Stimulated activated CD4-positive, alpha-beta T cell treated with anti-CD3 and anti-CD28 coated beads, TNF-alpha, amount 100 ng/mL, for 48 hours (primary cell): ENCODE results near the gene MRPL43.

Experiments
- DNase-seq, 3 donors: peaks; one replicate each; pipeline ENCODE4 v3.0.0-alpha.2; 2020; ENCODE audit warnings: low read depth in 3 of 3

The MRPL43 gene

DNA sequence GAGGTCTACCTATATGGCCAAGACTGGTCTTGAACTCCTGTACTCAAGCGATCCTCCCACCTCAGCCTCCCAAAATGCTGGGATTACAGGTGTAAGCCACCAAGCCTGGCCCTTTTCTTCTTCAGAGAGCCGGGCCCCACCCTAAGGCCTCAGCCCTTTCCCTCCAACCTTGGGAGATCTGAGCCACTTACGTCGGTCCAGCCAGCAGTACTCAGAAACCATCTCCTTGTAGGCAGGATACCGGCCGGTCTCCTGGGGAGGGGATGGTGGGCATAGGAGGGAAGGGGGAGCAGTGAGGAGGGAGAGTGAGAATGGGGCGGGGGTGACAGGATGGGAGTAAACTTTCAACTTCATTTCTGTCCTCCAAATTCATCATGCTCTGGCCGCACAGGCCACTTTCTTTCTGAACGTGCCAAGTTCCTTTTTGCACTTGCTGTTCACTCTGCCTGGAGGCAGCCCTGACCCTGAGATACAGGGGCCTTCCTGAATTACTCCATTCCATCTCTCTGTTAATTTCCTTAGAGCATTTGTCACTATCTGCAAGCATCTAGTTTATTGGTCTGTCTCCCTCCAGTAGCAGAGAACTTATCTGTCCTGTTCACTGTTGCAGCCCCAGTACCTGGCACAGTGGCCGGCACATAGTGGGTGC, 33.3 kb upstream of the MRPL43 start:
- no peak for DNase-seq

DNA sequence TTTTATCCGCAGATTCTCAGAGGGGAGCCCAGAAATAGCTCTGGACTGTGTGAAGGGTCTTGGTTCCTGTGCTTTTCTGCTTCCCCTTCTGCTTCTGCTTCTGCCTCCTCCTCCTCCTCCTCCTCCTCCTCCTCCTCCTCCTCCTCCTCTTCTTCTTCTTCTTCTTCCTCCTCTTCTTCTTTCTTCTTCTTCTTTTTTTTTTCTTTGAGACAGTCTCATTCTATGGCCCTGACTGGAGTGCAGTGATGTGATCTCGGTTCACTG, 32.1 kb upstream of the MRPL43 start:
- DNase-seq, result no peak

DNA sequence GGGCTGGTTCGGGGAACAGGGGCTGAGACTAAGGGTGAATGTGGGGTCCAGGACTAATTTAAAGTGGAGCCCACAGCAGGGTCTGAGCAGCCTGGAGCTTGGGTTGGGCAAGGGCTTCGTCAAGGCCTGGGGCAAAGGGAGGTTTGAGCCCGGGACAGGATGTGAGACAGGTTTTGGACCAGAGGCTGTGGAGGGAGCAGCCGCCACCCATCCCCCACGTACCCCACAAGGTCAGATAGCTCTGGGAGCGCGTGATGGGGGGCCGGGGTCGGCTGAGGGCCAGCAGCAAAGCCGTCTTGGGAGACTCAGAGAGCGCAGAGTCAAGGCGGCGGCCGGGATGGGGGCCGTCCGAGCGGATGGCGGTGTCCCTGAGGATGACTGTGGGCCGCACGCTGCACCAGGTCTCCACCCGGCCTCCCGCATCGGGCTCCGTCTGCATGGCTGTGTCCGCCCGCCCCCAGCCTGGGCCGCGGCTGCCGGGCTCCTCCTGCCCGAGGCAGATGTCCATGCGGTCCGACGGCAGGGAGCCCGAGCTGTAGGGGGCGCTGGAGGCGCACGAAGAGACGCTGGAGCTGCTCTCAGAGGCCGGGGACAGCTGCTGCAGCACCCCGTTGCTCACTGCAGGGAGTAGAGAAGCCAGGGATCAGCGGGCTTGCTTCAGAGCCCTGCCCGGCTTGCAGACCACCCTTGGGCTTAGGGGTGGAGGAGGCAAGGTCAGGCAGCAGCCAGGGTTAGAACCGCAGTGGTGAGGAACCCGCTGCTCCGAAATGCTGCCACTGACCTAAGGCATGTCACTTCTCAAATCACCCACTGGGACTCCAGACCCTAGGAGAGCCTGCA, 31.5 kb upstream of the MRPL43 start:
- DNase-seq, result peak in 2 of 3 donors; percentile 74 to 84

DNA sequence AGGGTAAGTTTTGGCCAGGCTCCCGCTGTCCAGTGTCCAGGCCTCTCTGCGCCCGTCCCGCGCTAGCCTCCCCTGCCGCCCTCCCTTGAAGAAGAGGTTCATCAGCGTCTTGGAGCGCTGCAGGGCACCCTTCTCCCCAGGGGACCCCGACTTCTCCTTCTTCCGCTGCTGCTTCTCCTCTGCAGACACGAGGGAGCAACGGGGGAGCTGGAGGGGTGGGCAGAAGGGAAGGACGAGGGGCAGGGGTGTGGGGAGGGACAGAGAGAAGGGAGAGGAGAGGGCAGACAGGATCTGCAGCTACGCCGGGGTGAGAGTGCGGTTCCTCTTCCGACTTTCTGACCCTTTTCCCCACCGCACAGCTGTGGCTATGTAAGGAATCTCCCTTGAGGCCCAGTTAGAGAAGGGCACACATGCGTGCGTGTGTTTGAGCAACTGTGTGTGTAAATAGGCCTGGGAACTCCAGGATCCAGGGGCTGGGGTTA, 30.9 kb upstream of the MRPL43 start:
- DNase-seq, result no peak

DNA sequence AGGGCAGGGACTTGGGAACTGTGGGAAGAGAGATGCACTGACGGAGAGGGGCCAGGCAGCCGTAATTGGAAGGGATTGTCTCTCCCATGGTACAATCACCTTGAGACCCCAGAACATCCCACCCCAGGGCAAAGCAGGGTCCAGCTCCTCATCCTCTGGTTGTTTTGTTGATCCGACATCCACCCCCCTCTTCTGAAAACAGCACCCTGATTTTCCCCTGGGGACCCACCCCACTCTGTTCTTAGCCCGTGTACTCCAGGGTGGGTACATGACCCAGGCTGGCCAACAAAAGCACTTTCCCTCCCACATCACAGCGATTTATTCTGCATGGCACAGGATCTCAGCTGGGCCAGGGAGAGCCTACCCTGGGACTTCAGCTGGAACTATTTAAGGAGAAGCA, 29.5 kb upstream of the MRPL43 start:
- no peak for DNase-seq

DNA sequence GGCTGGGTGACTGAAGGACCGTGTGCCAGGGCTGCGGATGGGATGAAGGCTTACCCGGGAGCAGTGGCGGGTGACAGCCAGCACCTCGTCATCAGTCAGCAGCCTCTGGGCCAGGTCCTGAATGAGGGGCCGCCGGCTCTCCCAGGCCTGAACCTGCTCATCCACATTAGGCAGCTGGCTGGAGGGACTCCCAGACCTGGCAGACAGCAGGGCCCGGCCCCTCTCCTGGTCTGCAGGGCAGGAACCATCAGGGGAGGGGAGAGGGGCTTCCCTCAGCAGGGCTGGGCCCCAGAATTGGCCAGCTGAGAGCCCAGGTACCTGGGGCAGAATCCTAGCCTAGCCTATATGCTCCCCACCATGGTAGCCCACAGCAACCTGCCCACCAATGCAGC, 28.3 kb upstream of the MRPL43 start:
- DNase-seq, result no peak

DNA sequence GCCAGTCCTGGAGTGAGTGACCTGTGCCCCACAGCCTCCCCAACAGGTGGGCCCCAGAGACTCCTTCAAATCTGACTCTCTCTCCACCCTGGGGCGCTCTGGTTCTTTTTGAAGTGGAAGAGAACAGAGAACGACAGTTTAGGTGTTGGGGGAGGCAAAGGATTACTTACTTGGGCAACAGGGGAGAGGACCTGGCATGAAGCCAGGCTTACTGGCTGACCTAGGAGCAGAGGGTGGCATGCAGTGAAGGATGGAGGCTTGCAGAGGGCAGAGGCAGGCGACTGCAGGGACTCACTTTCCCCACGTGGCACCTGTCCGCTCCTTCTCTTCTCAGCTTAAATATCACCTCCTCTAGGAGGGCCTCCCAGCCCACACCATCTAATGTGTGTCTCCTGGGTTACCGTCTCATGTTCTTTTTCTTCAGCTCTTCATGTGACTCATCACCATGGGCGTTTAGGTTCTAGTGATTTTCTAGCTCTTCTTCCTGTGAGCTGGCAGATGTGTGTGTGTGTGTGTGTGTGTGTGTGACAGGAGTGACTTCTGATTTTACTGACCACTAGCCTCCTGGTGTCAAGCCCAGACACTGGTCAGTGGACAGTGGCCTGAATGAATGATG, 27.8 kb upstream of the MRPL43 start:
- no peak for DNase-seq

DNA sequence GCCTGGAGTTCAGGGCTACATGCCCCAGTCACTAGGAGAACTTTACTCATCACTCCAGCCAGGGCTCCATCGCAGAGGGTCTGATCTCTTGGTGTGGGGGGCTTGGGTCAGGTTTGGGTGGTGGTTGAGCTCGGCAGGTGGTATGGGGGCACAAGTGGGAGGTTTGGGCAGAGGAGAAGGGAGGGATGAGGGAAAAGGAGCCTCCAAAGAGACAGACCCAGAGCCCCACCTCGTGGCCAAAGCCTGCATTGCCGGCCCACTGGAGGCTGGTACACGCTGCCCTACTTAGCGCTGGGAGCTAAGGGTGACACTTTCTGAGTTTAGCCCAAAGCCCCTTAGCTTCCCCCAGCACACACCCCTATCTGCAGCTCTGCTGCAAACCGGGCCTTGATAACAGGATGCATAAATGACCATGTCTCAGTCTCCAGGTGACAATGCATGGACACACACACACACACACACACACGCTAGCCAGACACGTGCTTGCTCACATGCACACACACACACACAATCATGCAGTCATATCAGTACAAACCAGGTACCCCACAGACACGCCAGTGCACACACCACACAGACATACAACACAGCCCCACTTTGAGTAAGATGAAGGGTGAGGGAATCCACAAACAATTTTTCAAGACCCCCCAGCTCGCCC, 27.1 kb upstream of the MRPL43 start:
- peak in 2 of 3 donors; percentile 53 to 74 for DNase-seq

DNA sequence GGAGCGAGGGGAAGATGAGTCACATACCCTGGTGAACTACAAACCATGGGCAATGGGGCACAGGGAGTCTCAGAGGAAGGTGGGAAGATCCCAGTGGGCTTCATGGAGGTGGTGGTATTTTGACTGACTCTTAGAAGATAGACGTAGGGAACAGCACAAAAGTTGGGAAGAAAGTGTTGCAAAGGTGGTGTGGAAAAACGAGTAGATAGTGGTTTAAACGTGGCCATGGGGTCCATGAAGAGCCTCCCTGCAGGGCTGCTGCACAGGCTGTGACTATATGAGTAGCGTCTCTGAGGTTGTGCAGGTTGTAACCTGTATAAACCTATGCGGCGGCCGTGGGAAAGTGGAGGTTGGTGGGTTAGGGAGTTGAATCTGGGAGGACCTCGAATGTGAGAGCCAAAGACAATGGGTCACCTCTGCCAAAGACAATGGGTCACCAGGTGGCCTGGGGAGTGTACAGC, 26.1 kb upstream of the MRPL43 start:
- DNase-seq, result no peak

DNA sequence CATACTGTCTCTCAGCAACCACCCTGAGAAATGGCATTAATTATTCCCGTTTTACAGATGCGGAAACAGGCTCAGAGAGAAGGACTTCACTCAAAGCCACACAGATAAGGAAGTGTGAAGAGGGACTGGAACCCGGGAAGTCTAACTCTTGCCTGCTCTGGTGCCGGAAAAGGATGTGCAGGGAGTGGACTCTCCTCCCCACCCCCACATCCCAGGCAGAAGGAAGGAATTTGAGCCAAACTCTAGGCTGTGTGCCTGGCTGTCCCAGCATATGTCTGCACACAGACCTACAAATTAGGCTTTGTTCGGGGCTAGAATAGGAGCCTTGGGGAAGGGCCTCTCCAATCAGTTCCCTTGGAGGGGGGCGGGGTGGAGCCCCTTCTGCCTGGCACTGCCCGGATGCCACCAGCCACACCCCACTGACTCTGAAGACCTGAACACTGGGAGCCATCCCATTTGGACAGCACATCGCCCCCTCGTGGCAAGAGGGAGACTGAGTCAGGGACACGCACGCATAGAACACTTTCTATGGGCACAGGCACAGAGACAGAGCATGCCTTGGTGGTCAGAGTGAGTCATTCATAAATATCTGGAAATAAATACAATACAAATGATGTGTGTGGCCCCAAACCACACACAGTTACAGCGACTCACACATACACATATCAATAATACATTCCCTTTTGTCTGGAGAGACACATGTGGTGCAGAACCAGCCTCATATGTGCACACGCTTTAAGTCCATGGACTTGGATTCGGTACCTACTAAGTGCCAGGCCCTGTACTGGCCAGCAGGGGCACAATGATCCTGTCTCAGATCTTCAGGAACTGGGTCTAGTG, 25.4 kb upstream of the MRPL43 start:
- DNase-seq, result peak in 2 of 3 donors; percentile 62 to 75

DNA sequence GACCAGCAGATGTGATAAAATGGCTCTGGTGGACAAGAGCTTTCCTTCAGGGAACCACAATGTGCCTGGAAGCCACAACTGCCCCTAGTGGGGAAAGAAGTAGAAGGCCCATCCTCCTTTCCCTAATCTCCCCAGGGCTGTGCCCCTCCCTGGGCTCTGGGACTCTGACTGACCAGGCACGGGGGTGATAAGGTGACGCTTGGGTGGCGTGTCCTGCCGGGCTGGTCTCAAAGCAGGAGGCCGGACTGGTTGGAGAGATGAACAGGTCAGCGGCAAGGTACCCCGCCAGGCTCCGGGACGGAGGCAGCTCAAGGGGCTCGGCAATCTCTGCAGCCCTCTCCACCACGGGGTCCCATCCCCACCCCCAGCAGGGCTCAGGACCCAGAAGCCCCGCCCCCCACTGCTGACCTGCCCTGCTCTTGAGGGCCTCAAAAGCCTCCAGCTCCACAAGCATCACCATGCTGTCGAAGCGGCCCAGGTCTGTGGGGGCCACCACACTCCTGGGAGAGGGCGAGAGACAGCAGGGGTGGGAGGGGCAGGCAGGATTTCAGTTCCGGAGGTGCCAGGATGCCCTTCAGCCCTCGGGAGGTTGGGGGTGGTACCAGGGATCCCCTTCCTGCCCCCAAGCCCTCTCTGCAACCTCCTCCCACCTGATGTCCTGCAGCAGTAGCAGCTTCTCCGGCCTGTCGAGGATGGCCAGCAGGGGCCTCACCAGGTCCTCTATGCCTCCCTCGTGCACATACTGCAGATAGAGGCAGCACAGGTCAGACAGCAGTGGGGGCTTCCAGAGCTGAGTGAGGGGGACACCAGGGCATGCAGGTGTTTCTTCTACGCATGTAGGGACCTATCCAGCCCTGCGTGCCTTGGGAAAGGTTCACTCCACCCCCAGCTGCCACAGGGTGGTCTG, 24.5 kb upstream of the MRPL43 start:
- DNase-seq, result no peak

DNA sequence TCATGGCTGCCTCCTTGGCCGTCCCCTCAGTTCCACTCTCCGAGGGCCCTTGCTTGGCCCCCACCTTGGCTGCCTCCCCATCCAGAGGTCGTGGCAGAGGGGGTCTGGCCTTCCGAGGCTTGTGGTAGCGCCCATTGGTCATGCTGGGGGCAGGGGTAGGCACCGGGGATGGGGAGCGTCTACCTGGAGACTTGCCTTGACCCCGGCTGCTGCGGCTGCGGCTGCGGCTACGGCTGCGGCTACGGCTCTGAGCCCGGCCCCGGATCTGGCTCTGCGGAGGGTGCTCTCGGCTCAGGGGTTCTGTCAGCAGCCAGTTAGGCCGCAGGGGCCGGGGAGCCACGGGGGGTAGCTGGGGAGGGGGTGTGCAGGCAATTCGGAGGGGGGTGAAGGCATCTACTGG, 23.0 kb upstream of the MRPL43 start:
- no peak for DNase-seq

DNA sequence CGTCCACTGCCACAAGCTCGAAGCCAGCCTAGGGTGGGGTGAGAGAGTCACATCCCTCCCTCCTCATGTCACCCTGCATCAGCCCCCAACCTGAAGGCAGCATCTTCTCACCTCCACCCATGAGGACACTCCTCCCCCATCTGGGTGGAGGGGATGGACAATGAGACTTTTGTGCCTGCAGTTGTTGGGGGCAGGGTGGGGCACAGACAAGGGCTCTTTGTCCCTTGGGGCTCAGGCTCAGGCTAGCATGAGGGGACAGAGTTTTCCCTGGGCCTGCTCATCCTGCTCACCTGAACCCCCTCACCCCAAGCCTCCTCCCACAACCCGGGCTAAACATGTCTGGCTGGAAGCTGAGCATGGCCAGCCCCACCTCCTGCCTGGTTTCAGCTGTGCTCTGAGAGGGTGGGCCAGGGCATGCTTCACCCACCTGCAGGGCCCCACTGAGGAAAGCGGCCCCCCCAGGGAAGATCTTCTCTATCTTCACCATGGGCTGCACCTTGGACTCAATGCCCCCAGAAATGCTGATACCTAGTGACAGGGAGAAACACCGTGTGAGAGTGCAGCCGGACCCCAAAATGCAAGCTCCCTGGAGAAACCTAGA, 21.6 kb upstream of the MRPL43 start:
- DNase-seq, result no peak

DNA sequence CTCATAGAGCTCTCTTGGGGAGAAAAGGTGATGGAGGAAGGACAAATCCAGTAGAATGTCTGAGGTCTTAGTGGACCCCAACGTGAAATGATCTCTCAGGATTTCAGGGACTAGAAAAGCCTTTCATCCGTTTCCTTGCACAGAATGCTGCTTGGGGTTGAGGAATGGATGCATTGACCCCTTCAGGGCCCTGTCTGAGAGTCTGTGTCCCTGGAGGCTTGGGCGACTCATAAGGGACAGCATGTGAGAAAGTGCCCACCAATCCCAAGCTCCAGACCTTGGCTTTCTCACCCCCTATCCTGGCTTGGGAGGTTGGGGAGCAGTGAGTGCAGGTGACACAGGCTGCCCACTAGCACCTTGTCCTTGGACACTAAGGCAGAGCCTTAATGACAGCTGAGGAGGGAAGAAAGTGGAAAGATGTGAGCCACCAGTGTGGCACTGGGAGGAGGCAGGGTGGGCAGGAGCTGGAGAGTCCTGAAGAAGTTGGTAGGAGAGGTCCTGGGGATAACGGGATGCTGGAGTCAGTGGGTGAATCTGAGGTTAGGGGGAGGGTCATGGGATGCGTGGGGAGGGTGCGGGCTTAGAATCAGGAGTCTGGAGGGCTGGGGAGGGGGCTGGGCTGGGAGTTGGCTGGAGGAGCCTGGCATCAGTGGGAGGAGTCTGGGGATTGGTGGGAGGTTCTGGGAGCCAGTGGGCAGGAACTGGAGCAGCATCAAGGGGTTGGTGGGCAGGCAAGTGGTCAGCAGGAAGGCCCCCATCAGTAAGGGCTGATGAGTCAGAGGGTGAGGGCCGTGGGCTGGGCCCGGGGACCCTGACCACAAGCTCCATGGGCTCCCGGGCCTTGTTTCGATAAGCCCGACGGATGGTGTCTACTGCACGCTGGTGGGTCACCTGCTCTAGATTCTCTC, 20.9 kb upstream of the MRPL43 start:
- no peak for DNase-seq

DNA sequence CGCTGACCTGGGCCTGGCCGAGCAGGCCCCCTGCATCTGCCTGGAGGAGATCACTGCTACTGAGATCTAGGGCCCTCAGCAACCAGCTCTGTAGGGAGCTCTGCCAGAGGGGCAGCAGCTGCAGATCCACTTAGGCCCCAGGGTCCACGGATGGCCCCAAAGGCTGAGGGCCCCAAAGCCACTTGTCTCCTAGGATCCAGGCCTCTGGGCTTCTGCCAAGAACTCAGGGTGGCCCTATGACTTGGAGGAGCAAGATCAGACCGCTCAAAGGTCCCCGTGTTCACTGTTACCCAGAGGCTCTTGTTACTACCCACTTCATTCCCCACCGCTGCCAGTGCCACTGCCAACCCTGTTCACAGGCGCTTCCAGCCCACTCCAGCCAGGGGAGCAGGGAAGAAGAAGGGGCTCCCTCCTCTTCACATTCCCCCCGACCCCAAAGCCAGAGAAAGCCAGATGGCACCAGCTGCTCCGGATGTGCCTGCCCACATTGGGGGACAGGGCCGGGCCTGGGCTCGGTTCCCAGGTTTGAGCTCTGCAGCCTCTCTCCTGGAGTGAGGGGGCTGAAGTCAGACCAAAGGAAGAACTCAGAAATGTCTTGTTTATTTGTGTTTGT, 19.9 kb upstream of the MRPL43 start:
- no peak for DNase-seq

DNA sequence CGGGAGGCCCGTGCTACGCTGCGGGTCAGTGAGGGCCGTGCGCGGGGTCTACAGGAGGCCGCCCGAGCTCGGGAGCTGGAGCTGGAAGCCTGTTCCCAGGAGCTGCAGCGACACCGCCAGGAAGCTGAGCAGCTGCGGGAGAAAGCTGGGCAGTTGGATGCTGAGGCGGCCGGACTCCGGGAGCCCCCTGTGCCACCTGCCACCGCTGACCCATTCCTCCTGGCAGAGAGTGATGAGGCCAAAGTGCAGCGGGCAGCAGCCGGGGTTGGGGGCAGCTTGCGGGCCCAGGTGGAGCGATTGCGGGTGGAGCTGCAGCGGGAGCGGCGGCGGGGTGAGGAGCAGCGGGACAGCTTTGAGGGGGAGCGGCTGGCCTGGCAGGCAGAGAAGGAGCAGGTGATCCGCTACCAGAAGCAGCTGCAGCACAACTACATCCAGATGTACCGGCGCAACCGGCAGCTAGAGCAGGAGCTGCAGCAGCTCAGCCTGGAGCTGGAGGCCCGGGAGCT, 19.3 kb upstream of the MRPL43 start:
- DNase-seq, result no peak

DNA sequence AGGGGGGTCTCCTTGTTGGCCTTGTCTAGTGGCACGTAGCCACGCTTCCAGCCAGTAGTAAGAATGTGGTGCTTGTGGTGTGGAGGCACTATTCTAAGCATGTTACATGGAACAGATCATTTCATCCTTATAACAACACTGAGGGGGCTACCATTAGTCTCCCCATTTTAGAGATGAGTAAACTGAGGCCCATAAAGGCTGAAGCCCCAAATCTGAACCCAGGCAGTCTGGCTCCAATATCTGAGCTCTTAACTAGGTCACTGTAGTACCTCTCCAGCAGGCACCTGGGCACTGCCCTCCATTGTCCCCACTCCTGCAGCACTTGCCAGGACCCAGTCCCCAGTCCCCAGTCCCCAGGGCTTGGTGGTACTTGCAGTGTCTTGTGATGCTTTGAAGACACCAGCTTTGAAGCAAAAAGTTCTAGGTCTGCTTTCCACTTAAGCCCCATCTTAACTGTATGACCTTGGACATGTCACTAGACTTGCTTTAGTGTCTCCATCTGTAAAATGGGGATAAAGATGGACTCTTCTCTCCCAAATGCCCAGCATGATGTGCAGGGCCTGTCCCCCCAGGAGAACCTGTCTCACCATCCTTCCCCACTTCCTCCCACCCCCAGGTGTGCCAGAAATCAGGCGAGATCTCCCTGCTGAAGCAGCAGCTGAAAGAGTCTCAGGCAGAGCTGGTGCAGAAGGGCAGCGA, 18.7 kb upstream of the MRPL43 start:
- no peak for DNase-seq

DNA sequence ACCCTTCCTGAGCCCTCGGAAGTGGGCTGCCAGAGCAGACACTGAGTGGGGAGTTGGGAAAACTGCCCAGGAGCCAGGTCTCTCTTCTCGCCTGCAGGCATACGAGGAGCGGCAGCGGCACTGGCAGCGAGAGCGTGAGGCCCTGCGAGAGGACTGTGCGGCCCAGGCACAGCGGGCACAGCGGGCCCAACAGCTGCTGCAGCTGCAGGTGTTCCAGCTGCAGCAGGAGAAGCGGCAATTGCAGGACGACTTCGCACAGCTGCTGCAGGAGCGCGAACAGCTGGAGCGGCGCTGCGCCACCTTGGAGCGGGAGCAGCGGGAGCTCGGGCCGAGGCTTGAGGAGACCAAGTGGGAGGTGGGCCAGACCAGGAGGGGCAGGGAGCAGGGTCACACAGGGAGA, 18.1 kb upstream of the MRPL43 start:
- no peak for DNase-seq
